ENCODE results near the gene TMEM40. TPM values are rescaled to one million over a fixed set of nuclear protein-coding genes. Genes with fewer than 3 reads are reported as not detected.
"Not testable (repeated sequence)": the region's sequence is repeated elsewhere in the genome, so short reads cannot be mapped to it uniquely, and the experiment has no call there.

Gene TMEM40
- polyA plus RNA-seq, 1 of the 3 experiments (the other 2 are of a cell fraction): 0.05 TPM

DNA sequence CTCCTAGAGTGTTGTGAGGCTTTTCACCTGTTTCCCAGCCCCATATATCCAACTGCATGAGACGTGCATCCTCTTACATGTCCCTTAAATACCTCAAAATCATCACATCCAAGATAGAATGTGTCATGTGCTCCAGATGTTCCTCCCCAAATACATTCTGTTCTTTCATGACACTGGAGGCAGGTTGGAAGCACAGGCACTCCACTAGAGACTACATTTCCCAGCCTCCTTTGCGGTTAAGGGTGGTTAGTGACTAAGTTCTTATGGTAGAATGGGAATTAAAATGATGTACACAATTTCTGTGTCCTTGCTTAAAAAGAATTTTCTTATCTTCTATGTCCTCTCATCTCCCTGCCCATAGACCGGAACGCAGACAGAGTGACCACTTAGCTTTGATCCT, 34.3 kb downstream of the TMEM40 start:
- H3K79me2 ChIP-seq (ENCODE audit: insufficient read depth): no peaks in the 10 kb centered on the region
- no peak for DNase-seq
- no peak overlapping the region for H3K27ac ChIP-seq (ENCODE audit: low read depth in 2 of 2, low read length in 1 of 2)
- H3K4me2 ChIP-seq: no peak overlapping the region
- H3K4me1 ChIP-seq (ENCODE audit: control insufficient read depth in 1 of 2, insufficient read depth in 2 of 2, low read depth in 1 of 2, low read length in 1 of 2): peaks cover 7 to 8% of the 10 kb centered on the region in 2 experiments; a peak in 2 of 4 replicates
- POLR2A ChIA-PET: no interaction called here
- H3K9ac ChIP-seq: no peak overlapping the region
- no peaks in the 10 kb centered on the region for H3K27me3 ChIP-seq (ENCODE audit: insufficient read depth)
- H3K9me2 ChIP-seq: no peaks in the 10 kb centered on the region
- CTCF ChIA-PET: interaction anchor here (1.5 kb wide), 1 partner anchor 167 kb away, joined by 4 read pairs; no protein-coding TSS in a partner anchor
- H3K4me3 ChIP-seq (ENCODE audit: low read depth in 2 of 2, low read length in 1 of 2): no peak overlapping the region
- no peaks in the 10 kb centered on the region for H3K36me3 ChIP-seq (replicated peaks in 1 of 2; ENCODE audit: control insufficient read depth in 1 of 2, insufficient read depth in 2 of 2, low read length in 1 of 2)
- no peaks in the 10 kb centered on the region for H4K20me1 ChIP-seq (ENCODE audit: insufficient read depth)
- no peak overlapping the region for H2AFZ ChIP-seq (ENCODE audit: low read depth)
- TF ChIP-seq, protein P1, sequence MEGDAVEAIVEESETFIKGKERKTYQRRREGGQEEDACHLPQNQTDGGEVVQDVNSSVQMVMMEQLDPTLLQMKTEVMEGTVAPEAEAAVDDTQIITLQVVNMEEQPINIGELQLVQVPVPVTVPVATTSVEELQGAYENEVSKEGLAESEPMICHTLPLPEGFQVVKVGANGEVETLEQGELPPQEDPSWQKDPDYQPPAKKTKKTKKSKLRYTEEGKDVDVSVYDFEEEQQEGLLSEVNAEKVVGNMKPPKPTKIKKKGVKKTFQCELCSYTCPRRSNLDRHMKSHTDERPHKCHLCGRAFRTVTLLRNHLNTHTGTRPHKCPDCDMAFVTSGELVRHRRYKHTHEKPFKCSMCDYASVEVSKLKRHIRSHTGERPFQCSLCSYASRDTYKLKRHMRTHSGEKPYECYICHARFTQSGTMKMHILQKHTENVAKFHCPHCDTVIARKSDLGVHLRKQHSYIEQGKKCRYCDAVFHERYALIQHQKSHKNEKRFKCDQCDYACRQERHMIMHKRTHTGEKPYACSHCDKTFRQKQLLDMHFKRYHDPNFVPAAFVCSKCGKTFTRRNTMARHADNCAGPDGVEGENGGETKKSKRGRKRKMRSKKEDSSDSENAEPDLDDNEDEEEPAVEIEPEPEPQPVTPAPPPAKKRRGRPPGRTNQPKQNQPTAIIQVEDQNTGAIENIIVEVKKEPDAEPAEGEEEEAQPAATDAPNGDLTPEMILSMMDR (IDR thresholded peaks at IDR 0.05): no peak
- TF ChIP-seq, protein P2, sequence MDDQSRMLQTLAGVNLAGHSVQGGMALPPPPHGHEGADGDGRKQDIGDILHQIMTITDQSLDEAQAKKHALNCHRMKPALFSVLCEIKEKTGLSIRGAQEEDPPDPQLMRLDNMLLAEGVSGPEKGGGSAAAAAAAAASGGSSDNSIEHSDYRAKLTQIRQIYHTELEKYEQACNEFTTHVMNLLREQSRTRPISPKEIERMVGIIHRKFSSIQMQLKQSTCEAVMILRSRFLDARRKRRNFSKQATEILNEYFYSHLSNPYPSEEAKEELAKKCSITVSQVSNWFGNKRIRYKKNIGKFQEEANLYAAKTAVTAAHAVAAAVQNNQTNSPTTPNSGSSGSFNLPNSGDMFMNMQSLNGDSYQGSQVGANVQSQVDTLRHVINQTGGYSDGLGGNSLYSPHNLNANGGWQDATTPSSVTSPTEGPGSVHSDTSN (IDR thresholded peaks at IDR 0.05): no peak
- TF ChIP-seq, protein P3, sequence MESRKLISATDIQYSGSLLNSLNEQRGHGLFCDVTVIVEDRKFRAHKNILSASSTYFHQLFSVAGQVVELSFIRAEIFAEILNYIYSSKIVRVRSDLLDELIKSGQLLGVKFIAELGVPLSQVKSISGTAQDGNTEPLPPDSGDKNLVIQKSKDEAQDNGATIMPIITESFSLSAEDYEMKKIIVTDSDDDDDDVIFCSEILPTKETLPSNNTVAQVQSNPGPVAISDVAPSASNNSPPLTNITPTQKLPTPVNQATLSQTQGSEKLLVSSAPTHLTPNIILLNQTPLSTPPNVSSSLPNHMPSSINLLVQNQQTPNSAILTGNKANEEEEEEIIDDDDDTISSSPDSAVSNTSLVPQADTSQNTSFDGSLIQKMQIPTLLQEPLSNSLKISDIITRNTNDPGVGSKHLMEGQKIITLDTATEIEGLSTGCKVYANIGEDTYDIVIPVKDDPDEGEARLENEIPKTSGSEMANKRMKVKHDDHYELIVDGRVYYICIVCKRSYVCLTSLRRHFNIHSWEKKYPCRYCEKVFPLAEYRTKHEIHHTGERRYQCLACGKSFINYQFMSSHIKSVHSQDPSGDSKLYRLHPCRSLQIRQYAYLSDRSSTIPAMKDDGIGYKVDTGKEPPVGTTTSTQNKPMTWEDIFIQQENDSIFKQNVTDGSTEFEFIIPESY (IDR thresholded peaks at IDR 0.05; ENCODE audit: borderline replicate concordance, low read depth): no peak
- TF ChIP-seq EP300 (IDR thresholded peaks at IDR 0.05; ENCODE audit: borderline replicate concordance in 1 of 2, low read depth in 1 of 2, low read length in 1 of 2) (no peak), JUND (IDR thresholded peaks at IDR 0.05) (no peak), TEAD4 (IDR thresholded peaks at IDR 0.05; ENCODE audit: borderline replicate concordance, insufficient read depth) (no peak), SIN3A (IDR thresholded peaks at IDR 0.05; ENCODE audit: borderline replicate concordance, low read depth, low read length) (no peak)
- TF ChIP-seq, protein P4, sequence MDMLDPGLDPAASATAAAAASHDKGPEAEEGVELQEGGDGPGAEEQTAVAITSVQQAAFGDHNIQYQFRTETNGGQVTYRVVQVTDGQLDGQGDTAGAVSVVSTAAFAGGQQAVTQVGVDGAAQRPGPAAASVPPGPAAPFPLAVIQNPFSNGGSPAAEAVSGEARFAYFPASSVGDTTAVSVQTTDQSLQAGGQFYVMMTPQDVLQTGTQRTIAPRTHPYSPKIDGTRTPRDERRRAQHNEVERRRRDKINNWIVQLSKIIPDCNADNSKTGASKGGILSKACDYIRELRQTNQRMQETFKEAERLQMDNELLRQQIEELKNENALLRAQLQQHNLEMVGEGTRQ (IDR thresholded peaks at IDR 0.05; ENCODE audit: borderline replicate concordance, low read depth, low read length): no peak
- no peaks in the 10 kb centered on the region for H3K9me3 ChIP-seq
- WGBS (ENCODE audit: low lambda C conversion rate): 45% methylated on average over 4 of the region's 4 CpGs
- H3F3A ChIP-seq (replicated peaks; ENCODE audit: insufficient read depth): no peaks in the 10 kb centered on the region

DNA sequence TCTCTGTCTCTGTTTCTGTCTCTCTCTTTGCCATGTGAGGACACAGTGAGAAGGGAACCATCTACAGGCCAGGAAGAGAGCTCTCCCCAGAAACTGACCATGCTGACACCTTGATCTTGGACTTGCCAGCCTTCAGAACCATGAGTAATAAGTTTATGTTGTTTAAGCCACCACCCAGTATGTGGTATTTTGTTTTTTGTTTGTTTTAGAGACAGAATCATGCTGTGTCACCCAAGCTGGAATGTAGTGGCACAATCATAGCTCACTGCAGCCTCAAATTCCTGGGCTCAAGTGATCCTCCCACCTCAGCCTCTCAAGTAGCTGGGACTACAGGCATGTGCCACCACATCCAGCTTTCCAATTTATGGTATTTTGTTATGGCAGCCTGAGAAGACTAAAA, 35.7 kb downstream of the TMEM40 start:
- H3K9ac ChIP-seq; H3K27ac ChIP-seq (ENCODE audit: low read depth in 2 of 2, low read length in 1 of 2); H3K4me1 ChIP-seq (ENCODE audit: control insufficient read depth in 1 of 2, insufficient read depth in 2 of 2, low read depth in 1 of 2, low read length in 1 of 2); H3K36me3 ChIP-seq (replicated peaks in 1 of 2; ENCODE audit: control insufficient read depth in 1 of 2, insufficient read depth in 2 of 2, low read length in 1 of 2); H3K4me3 ChIP-seq (ENCODE audit: low read depth in 2 of 2, low read length in 1 of 2); POLR2A ChIA-PET; H2AFZ ChIP-seq (ENCODE audit: low read depth); H3K4me2 ChIP-seq; H3F3A ChIP-seq (replicated peaks; ENCODE audit: insufficient read depth); H3K9me2 ChIP-seq; DNase-seq; H3K9me3 ChIP-seq; H3K27me3 ChIP-seq (ENCODE audit: insufficient read depth); H3K79me2 ChIP-seq (ENCODE audit: insufficient read depth); H4K20me1 ChIP-seq (ENCODE audit: insufficient read depth): not testable (repeated sequence)
- CTCF ChIA-PET: interaction anchor here (0.9 kb wide), 2 partner anchors 17 to 119 kb away, joined by 3 to 5 read pairs; no protein-coding TSS in a partner anchor

Data from SK-N-SH (cell line).